NCI-H1930 (cell line): ENCODE data around the gene FAU.

Source experiments
- DNase-seq, 2 experiments: peaks; one replicate each; lab custom pipeline; 2025; lab: John Stamatoyannopoulos, UW

The FAU gene

GRCh38 chr11:65135633-65136145 is 13.8 kb upstream of the FAU start:
- no peak for DNase-seq

DNA sequence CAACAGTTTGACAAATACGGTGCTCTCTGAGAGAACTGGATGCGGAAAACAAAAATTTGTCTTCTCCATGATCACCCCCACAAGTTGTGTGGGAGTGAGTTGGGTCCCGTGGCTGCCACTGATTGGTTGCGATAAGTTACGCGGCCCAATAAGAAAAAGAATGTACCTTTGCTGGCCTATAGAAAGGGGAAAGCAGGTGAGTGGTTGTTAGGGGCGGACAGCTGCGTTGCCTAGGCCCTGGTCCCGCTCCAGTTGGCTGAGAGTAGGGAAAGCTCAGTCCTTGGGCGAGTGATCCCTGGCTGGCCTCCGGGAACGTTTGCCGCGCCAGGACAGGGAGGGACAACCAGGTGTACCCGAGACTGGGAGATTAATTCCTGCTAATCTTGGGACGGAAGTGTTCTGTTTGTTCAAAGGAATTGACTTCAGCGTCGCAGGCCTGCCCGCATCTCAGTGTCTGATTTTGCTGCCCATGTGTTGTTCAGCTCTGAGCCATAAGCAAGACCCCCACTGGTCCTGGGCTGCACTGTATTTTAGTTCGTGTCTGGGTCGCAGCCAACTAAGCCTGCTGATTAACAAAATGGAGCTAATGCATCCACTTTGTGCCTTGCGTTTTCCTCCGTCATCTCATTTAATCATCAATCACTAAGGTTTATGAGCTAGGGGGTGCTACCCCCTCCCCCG is 13.2 kb upstream of the FAU start:
- peak; percentile 93 to 94 for DNase-seq

DNA sequence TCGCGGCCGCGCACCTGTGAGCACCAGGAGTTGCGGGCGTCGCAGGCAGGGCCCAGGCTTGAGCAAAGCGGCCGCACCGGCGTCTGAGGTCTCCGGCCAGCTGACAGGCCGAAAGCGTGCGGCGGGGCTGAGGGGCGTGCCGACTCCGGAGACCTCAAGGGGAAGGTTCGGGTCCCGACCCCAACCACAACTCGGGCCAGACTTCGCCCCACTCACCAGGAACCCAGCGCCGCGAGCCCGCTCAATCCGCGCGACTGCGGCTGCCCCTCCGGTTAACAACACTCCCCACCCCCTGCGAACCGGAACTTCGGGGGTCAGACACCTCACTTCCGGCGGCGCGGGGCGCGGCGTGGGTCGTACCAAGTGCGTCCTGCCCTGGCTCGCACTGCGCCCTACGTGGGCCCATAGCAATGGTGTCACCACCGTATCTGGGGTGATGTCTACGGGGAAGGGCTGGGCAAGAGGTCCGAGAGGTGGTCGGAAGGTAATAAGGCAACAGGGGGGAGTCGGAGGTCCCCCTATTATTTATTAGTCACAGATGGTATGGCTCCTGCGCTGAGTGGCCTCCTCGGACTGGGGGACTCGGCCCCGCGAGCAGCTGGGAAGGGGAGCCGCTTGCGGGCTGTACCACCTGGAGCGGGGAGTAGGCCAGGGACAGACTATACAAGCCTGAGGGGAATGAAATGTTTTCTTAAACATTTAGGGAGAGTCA is 12.5 kb upstream of the FAU start, which contains the start of gene SYVN1:
TSS of gene SYVN1 (minus strand) at position 280 of the 712 bp plus-strand sequence. CDS start 918 bp downstream, outside the sequence.
- peak; percentile 79 to 88 for DNase-seq

DNA sequence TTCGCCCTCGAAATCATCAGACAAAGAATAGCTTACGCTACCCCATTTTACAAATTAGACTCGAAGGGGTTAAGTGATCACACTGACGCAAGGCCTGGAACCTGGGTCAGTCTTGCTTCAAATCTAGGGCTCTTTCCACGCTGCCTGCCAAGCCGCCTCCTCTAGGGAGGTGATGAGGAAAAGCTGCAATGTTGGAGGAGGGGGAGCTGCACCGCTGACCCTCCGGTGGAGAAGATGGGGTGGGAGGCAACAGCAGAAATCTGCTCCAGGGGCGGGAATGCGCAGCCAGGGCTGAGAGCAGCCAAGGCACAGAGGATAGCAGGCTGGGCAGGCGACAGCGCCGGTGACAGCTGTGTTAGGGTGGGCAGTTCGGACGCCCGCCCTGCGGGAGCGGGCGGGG is 11.8 kb upstream of the FAU start:
- DNase-seq: no peak

- no peak for DNase-seq
Observed at GRCh38 chr11:65132988-65133700, 11.2 kb upstream of the FAU start.

DNA sequence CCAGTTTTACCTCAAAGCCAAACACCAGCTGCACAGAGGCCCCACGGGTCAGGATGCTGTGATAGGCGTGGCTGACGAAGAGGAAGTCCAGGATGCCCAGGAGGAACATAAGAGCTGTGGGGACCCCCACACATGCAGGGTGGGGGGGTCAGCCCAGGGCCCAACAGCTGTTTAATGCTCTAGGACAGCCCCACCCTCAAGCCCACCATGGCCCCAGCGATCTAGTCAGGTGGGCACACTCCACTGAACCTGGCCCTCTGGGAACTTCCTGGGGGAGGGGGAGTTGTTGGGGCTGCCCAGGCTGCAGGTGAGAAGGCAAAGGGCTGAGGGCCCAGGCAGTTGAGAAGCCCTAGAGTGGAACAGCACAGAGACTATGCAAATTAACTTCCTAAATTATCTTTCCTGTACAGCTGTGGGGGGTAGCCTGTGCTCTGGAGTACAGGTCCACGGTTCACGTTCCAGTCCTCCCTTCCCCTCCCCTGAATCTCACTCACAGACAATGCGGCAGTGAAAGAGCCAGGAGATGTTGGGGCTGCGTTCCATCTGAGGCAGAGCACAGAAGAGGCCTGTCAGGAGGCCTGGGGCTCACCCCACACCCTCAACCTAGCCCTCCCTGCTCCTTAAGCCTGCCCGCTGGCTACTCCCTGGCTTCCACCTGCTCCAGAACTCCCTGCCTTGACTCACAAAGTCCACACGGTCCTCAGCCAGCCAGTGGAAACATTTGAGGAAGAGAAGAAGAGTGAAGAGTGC is 10.5 kb upstream of the FAU start:
- no peak for DNase-seq

GRCh38 chr11:65131895-65132237 is 9.9 kb upstream of the FAU start:
- DNase-seq: no peak

DNA sequence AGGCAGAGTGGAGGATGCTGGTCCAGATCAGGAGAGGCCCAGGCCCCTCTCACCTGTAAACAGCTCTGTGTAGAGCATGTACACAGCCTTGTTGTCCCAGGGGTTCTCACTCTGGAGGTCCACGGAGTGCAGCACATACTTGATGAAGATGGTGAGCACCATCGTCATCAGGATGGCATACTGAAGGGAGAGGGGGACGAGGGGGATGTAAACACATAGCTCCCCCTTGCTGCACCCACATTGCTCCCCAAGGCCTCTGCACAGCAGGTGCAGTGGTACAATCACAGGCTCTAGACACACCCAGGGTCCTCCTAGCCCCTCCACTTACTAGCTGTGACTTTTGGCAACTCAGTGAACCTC is 9.5 kb upstream of the FAU start:
- DNase-seq: no peak

DNA sequence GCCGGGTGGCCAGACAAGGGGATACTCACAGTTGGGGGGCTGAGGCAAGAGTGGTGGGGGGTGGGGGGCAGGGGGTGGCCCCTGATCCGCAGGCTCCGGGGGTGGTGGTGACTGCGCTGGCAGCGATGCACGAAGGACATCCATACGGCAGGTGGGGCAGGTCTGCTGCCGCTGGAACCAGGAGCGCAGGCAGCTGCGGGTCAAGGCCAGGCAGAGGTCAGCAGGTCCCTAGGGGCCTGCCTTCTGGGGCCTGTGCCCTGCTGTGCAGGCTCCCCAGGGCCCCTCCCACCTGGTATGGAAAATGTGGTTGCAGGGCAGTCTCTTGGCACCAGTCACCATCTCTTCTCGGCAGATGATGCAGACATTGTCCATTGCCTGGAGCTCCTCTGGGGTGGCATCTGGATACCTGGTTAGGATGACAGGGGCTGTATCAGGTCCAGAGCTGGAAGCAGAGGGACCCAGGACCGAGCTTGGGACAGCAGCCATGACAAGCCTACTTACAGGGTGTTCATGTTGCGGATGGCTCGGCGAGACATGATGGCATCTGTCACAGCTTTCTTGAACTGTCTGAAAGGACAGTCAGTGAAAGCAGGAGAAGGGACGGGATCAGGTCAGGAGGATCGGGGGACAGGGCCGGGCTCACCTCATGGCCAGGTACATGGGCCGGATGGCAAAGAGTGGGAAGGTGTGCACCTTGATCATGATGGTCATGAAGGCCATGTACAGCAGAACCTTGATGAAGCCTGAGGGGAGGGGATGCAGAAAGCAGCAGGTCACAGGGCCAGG is 8.9 kb upstream of the FAU start:
- DNase-seq: no peak

DNA sequence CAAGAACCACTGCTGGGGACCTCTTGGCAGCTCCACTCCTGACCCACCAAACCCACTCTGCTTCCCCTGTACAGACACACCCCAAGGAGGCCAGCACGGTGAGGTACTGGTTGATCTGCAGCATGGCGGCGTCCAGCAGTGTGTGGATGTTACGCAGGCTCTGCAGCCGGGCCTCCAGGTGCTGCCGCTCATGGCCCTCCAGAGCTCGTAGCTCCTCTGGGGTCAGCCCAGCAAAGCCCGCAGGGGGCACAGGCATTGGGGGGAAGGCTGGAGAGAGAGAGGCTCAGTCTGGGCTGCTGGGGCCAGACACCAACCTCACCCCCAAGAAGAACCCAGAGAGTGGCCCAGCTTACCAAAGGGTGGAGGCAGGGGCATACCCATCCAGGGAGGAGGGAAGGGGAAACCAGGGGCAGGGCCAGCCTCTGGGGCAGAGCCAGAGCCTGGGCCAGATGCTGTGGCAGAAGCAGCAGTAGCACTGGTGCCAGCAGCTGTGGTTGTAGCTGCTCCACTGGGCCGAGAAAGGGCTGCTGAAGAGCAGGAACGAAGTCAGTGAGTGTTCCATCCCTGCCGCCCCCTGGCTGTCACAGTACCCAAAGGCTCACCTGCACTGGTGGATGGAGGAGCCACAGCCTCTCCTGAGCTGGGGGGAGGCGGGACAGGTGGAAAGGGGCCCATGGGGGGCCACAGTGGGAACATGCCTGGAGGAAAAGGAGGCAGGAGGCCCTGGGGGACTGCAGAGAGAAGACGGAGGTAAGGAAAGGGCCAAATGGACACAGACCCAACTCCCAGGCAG is 7.9 kb upstream of the FAU start:
- no peak for DNase-seq

DNA sequence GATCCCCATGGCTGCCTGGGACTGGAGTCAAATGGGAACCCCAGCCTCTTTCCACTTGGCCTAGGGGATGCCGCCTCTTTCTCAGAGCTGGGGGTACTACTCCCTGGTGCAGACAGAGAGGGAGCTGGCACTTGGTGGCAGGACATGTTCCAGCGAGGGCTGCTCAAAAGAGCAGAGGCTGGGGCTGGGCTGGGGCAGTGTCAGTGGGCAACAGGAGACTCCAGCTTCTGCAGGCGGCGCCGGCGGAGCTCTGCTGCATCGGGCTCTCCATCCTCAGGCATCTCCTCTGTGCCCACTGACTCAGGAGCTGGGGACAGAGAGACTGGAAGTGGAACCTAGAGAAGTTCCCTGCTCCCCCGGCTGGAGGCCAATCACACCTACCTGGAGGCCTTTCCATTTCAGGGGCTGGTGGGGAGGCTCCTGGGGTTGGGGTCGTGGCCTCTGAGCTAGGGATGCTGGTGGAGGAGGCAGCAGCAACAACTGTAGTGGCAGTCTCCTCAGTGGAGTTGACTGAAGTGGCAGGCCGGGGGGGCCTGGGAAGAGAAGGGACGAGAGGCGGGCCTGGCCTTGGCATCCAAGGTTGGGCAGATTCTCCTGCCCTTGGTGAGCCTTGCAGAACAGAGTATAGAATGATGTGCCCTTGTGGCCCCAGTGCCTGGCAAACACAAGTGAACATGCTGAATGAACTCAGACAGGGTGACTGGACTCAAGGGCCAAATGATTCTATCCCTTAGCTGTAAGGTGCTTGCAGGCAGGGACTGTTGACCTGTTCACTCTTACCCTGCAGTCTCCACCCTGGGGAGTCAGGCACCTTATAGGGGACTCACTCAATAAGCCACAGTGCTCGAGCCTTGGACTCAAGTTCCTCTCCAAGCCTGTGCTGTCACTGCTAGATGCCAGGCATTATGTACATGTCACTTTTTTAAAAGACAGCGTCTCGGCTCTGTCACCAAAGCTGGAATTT is 6.5 kb upstream of the FAU start:
- no peak for DNase-seq

DNA sequence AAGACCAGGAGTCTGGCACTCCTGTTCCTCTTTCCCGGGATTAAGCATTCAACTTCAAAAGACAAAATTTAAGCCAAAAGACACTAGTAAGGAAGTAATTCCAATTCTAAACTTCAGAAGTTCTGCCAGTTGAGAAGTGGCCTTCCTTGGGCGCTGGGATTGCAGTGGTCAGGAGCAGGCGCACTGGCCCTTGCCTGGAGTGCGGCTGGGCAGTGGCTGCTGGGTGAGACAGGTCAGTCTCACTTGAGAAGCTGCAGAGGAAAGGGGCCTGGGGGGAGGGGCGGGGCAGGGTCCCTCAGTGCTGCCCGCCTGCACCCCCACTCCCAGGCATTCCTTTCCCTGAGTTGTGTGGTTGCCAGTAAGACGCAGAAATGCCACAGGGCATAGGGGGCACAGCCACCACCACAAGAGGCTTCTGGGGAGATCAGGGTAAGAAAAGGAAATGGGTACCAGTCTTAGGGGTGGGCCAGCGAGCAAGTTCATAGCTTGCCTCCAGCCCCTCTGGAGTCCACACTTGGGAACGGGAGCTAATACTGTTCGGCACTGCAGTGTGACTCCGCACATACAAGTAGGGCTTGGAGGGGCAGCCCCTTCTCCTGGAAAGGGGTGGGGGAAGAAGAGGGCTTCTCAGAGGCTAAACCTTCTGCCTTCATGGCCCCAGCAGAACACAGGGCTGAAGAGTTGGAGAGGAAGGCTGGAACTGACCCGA is 5.7 kb upstream of the FAU start:
- no peak for DNase-seq

- DNase-seq: no peak
Observed at GRCh38 chr11:65126624-65127274, 4.8 kb upstream of the FAU start.

DNA sequence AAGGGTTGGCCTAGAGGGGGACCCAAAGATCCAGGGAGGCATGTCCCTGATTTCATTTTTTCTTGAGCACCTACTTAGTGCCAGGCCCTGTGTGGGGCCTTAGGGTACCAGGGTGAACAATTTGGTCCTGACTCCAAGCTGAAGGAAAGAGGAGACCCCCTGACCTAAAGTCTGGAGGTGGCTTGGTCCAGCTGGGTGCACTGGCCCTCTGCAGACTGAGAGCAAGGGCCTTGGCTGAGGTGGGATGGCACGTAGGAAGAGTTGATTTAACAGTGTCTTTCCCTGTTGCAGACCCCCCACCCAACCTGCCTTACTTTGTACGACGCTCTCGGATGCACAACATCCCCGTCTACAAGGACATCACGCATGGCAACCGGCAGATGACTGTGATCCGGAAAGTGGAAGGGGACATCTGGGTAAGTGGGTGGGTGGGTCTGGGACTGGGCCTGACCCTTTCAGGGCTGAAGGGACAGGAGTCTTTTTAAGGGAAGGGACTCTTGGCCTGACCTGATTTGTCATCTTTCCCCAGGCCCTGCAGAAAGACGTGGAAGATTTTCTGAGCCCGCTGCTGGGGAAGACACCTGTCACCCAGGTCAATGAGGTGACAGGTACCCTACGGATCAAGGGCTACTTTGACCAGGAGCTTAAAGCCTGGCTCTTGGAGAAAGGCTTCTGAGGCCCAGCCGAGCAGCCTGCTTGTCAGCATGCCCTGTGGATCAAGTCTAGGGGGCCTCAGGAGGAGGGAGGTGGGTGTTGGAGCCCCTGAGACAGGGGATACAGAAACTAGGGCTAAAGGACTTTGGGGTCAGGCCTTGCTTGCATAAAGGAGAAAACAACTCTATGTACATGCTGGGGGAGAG is 3.5 kb upstream of the FAU start:
- no peak for DNase-seq

DNA sequence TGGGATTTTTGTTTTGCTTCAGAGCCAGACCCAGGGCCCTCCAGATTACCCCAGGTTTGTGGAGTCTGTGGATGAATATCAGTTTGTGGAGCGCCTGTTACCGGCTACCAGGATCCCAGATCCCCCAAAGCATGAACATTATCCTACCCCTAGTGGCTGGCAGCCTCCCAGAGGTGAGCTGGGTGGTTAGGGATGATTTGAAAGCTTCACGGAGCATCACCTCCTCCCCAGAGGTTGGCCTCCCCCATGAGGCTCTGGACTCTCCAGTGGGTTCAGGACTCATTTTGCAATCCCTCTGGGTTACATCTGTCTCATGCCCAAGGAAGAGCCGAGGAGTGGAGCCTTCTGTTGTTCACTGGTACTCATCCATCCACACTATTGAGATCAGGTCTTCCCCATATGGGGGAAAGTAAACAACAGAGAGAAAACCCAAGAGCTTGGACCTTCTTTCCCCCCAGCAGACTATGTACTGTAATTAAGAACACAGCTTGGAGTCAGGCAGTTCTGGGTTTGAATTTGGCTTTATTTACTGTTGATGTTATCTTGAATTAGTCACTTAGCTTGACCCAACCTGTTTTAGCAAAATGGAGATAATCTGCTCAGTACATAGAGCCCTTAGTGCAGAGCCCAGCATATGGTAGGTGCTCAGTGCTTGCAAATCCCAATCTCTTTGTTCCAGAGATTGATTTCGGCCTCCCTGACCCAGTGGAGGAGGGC is 2.7 kb upstream of the FAU start:
- no peak for DNase-seq

DNA sequence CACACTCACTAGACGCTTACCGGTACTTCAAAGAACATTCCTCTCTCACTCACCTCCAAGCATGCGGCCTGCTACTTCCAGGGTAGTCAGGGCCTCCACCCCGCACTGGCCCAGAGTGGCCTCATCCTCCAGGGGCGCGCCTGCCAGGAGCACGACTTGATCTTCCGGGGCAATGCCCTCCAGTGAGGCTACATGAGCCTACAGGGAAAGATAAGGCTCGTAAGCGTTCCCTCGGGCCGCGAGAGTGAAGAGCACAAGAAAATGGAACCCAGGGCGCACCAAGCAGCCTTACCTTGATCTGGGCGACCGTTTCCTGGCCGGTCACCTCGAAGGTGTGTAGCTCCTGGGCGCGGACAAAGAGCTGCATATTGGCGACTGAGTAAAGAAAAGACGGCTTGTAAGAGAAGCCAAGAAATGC is 478 bp downstream of the FAU start:
- no peak for DNase-seq

- DNase-seq: no peak
Observed at GRCh38 chr11:65120831-65121230, 1.1 kb downstream of the FAU start.
